Esophagus muscularis mucosa (tissue), 4 donors: ENCODE results near the gene SYNJ1. TPM values are rescaled to one million over a fixed set of nuclear protein-coding genes. Genes with fewer than 3 reads are reported as not detected.

Experiments
- DNase-seq: peaks from one replicate; pipeline ENCODE4 v3.0.0-alpha.2; 2017; ENCODE audit errors: extremely low spot score
- H3K27ac ChIP-seq, 4 donors: fragments of 200-600 bp; sonication (generic); replicated peaks in 1 of 4; 1 replicate in 3 of 4; 2 replicates in 1 of 4; pipeline ENCODE4 v1.5.1; 2016 to 2019; ENCODE audit warnings: mild to moderate bottlenecking in 1 of 4
- H3K27me3 ChIP-seq, 4 donors: fragments of 200-600 bp; sonication (generic); one replicate each; pipeline versions ENCODE4 v1.5.1 to v1.6.0; 2016 to 2019
- H3K36me3 ChIP-seq, 4 donors: fragments of 200-600 bp; sonication (generic); one replicate each; pipeline ENCODE4 v1.5.1; 2016 to 2019
- H3K4me1 ChIP-seq, 4 donors: fragments of 200-600 bp; sonication (generic); one replicate each; pipeline ENCODE4 v1.5.1; 2016 to 2019
- H3K4me3 ChIP-seq, 4 donors: fragments of 200-600 bp; sonication (generic); 1 replicate in 2 of 4; 2 replicates in 2 of 4; pipeline ENCODE4 v1.5.1; 2016 to 2019; ENCODE audit warnings: mild to moderate bottlenecking in 4 of 4, moderate library complexity in 1 of 4
- H3K9me3 ChIP-seq, 4 donors: fragments of 200-600 bp; sonication (generic); 1 replicate in 3 of 4; 2 replicates in 1 of 4; pipeline ENCODE4 v1.5.1; 2016 to 2019
- EP300 ChIP-seq: sonication (generic); formaldehyde crosslinking; IDR thresholded peaks from one replicate; pipeline ENCODE4 v1.6.1; 2017; ENCODE audit warnings: antibody characterized with exemption
- POLR2A ChIP-seq: fragments of 450-650 bp; IDR thresholded peaks from one replicate; pipeline ENCODE4 v1.6.1; 2017; ENCODE audit warnings: antibody characterized with exemption, moderate library complexity, mild to moderate bottlenecking, low read depth
- POLR2AphosphoS5 ChIP-seq, 2 donors: sonication (generic); formaldehyde crosslinking; IDR thresholded peaks; one replicate each; pipeline ENCODE4 v1.6.1; 2017; ENCODE audit warnings: antibody characterized with exemption in 2 of 2
- WGBS: methylation state at CpG from one replicate; pipeline ENCODE4 v1.1.5; 2018; 5-methylcytosine and 5-hydroxymethylcytosine counted together
- intact Hi-C: fragments of 100-400 bp; cut with DNase I; formaldehyde crosslinking; loops from one replicate; pipeline ENCODE4 v1.15.1; 2023
- total RNA-seq, 4 donors: library from RNA; depleted of rRNA; stranded (reverse); fragments of >200 nt; gene quantifications; one replicate each; pipeline versions ENCODE4 v1.1.0 to v1.2.1, GENCODE V29; 2016
- TF ChIP-seq, protein P1 (sequence below), 3 experiments: fragments of 200-600 bp in 2 of 3; fragments of 450-650 bp in 1 of 3; sonication (generic) in 2 of 3; IDR thresholded peaks; one replicate each; pipeline ENCODE4 v1.5.1; 2017 to 2019; ENCODE audit warnings: antibody characterized with exemption in 3 of 3, mild to moderate bottlenecking in 2 of 3, moderate library complexity in 1 of 3

The SYNJ1 gene
- total RNA-seq, 4 donors from 2014 or later: 8.1 to 9.4 (median 8.5) TPM

DNA sequence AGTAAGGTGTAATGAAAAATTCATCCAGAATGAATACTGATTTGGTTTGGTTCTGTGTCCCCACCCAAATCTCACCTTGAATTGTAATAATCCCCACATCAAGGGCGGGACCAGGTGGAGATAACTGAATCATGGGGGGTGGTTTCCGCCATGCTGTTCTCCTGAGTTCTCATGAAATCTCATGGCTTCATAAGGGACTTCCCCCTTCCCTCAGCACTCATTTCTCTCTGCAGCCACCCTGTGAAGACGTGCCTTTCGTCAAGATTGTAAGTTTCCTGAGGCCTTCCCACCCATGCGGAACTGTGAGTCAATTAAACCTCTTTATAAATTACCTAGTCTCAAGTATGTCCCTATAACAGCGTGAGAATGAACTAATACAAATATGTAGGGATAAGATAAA lies 5.5 kb upstream of the SYNJ1 start:
- intact Hi-C loops: no loop called here
- no peak for DNase-seq
- Histone ChIP-seq H3K27me3 (no peaks in the 10 kb centered on the region), H3K9me3 (no peaks in the 10 kb centered on the region), H3K36me3 (peaks cover 21 to 61% (median 41%) of the 10 kb centered on the region in 4 donors), H3K4me3 (no peak overlapping the region), H3K27ac (no peak overlapping the region), H3K4me1 (peaks cover 3 to 7% (median 6%) of the 10 kb centered on the region in 4 donors)
- TF ChIP-seq, protein P1, sequence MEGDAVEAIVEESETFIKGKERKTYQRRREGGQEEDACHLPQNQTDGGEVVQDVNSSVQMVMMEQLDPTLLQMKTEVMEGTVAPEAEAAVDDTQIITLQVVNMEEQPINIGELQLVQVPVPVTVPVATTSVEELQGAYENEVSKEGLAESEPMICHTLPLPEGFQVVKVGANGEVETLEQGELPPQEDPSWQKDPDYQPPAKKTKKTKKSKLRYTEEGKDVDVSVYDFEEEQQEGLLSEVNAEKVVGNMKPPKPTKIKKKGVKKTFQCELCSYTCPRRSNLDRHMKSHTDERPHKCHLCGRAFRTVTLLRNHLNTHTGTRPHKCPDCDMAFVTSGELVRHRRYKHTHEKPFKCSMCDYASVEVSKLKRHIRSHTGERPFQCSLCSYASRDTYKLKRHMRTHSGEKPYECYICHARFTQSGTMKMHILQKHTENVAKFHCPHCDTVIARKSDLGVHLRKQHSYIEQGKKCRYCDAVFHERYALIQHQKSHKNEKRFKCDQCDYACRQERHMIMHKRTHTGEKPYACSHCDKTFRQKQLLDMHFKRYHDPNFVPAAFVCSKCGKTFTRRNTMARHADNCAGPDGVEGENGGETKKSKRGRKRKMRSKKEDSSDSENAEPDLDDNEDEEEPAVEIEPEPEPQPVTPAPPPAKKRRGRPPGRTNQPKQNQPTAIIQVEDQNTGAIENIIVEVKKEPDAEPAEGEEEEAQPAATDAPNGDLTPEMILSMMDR (IDR thresholded peaks at IDR 0.05): no peak
- TF ChIP-seq POLR2A: no peak
- TF ChIP-seq POLR2AphosphoS5 (IDR thresholded peaks at IDR 0.05): no peak
- TF ChIP-seq EP300: no peak
- 97% methylated on average over 6 of the region's 6 CpGs for WGBS

DNA sequence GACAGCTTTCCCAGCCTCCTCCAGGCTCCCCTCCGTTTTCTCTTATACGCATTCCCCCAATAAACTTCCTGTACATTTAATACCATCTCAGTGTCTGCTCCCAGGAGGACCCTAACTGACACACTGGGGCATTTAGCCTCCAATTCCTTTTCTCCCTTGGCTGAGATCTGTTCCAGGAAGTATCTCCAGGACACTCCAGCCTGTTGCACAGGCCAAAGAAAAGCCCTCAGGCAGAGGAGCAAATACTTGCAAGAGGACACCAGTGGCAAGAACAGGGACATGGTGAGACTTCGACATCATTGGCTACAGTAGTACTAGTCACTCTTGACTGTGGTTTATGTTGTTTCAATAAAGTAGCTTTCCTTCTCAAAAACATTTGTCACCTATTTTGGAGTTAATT lies 4.7 kb upstream of the SYNJ1 start:
- H3K9me3 ChIP-seq: no peaks in the 10 kb centered on the region
- peaks cover 19 to 52% (median 37%) of the 10 kb centered on the region in 4 donors for H3K36me3 ChIP-seq
- no peak overlapping the region for H3K4me3 ChIP-seq
- TF ChIP-seq POLR2AphosphoS5 (IDR thresholded peaks at IDR 0.05): no peak
- no peak for TF ChIP-seq EP300
- TF ChIP-seq POLR2A: no peak
- TF ChIP-seq, protein P1 (IDR thresholded peaks at IDR 0.05): no peak
- no peak overlapping the region for H3K27ac ChIP-seq
- 84% methylated on average over 3 of the region's 3 CpGs for WGBS
- H3K27me3 ChIP-seq: no peaks in the 10 kb centered on the region
- DNase-seq: no peak
- H3K4me1 ChIP-seq: peaks cover 3 to 8% (median 6%) of the 10 kb centered on the region in 4 donors
- intact Hi-C loops: no loop called here

DNA sequence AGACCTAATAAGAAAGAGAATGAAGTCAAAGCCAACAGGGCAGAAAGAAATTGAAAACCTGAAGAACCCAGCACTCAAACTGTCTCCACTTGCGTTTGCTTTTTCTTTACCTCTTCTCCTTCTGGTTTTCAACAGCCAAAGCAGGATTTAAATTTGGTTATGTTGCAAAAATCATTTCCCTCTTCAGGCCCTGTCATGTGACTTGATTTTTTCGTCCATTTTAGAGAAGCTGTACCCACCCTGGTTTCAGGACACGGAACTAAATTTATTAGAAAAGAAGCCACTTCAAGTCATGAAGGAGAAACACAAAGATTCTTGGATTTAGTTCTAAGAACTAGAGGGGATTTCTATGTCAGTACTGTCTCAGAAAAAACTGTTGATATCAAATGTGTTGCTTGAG lies 1.0 kb upstream of the SYNJ1 start:
- intact Hi-C loops: loop anchor here (5.0 kb wide), 2 partner anchors 43 to 117 kb away; partner anchors contain the start of genes CFAP298 and PAXBP1

GRCh38 chr21:32728456-32728839 lies 635 bp upstream of the SYNJ1 start:
- peak overlapping the region; percentile 89 to 98 (median 94) for H3K4me3 ChIP-seq
- 6% methylated on average over 13 of the region's 13 CpGs for WGBS
- H3K36me3 ChIP-seq: peaks cover 0 to 22% (median 9%) of the 10 kb centered on the region in 4 donors
- H3K4me1 ChIP-seq: peaks cover 12 to 25% (median 21%) of the 10 kb centered on the region in 4 donors
- peak overlapping the region; percentile 88 to 97 (median 96) for H3K27ac ChIP-seq
- H3K27me3 ChIP-seq: no peaks in the 10 kb centered on the region
- TF ChIP-seq, protein P1 (IDR thresholded peaks at IDR 0.05): no peak
- no peak for TF ChIP-seq POLR2AphosphoS5 (IDR thresholded peaks at IDR 0.05)
- H3K9me3 ChIP-seq: no peaks in the 10 kb centered on the region
- DNase-seq: no peak
- intact Hi-C loops: loop anchor here (5.0 kb wide), 2 partner anchors 44 to 116 kb away; partner anchors contain the start of genes CFAP298 and PAXBP1

More for the DNA sequence above, 1.0 kb upstream of the SYNJ1 start:
- Histone ChIP-seq H3K27me3 (no peaks in the 10 kb centered on the region), H3K36me3 (peaks cover 0 to 22% (median 11%) of the 10 kb centered on the region in 4 donors), H3K27ac (peak overlapping the region; percentile 88 to 97 (median 96)), H3K4me3 (peak overlapping the region; percentile 89 to 98 (median 94)), H3K9me3 (no peaks in the 10 kb centered on the region), H3K4me1 (peaks cover 12 to 25% (median 21%) of the 10 kb centered on the region in 4 donors)
- no peak for DNase-seq
- TF ChIP-seq POLR2AphosphoS5 (IDR thresholded peaks at IDR 0.05) (no peak), EP300 (no peak)
- TF ChIP-seq, protein P1 (IDR thresholded peaks at IDR 0.05): no peak
- WGBS: 42% methylated on average over 3 of the region's 3 CpGs
